Mesothelial cell of epicardium (in vitro differentiated cells): ENCODE results near the gene RARG. TPM values are rescaled to one million over a fixed set of nuclear protein-coding genes. Genes with fewer than 3 reads are reported as not detected.
A peak's percentile ranks its signal among the peaks of the same experiment; 100 is the strongest.

ENCODE experiments used
- DNase-seq, 2 experiments: peaks; one replicate each; pipeline ENCODE4 v3.0.0; 2021; ENCODE audit warnings: low spot score in 2 of 2; ENCODE audit not compliant: unreplicated experiment in 2 of 2
- H3K27ac Mint-ChIP-seq: 2 replicates; pipeline ENCODE4 v1.8.0; 2021; ENCODE audit warnings: mixed read lengths
- H3K27me3 Mint-ChIP-seq: 2 replicates; pipeline ENCODE4 v1.8.0; 2021; ENCODE audit warnings: low read depth, mixed read lengths
- H3K36me3 Mint-ChIP-seq: 2 replicates; pipeline ENCODE4 v1.8.0; 2021; ENCODE audit warnings: mixed read lengths
- H3K4me1 Mint-ChIP-seq: 2 replicates; pipeline ENCODE4 v1.8.0; 2021; ENCODE audit warnings: mixed read lengths
- H3K4me3 Mint-ChIP-seq: 2 replicates; pipeline ENCODE4 v1.8.0; 2021; ENCODE audit warnings: mild to moderate bottlenecking, moderate library complexity, mixed read lengths
- H3K9me3 Mint-ChIP-seq: 2 replicates; pipeline ENCODE4 v1.8.0; 2021; ENCODE audit warnings: mixed read lengths
- total RNA-seq: library from RNA; stranded (reverse); gene quantifications from 3 replicates; pipeline ENCODE4 v1.2.1, GENCODE V29; 2021
- TF ChIP-seq, protein P1 (sequence below): fragments of 200-600 bp; sonication (generic); IDR thresholded peaks from one replicate; pipeline ENCODE4 v1.5.0; 2021; ENCODE audit warnings: antibody characterized with exemption; ENCODE audit not compliant: unreplicated experiment

The RARG gene
- total RNA-seq, 1 donor from 2014 or later, result 72.2 TPM

DNA sequence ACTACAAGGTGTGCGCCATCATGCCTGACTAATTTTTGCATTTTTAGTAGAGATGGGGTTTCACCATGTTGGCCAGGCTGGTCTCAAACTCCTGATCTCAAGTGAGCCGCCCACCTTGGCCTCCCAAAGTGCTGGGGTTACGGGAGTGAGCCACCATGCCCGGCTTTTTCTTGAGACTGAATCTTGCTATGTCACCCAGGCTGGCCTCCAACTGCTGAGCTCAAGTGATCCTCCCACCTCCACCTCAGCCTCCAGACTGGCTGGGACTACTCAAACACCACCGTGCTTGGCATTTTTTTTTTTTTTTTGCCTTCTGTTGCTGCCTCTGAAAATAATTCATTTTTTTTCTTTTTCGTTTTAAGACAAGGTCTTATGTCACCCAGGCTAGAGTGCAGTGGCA is 27.9 kb upstream of the RARG start:
- TF ChIP-seq, protein P1, sequence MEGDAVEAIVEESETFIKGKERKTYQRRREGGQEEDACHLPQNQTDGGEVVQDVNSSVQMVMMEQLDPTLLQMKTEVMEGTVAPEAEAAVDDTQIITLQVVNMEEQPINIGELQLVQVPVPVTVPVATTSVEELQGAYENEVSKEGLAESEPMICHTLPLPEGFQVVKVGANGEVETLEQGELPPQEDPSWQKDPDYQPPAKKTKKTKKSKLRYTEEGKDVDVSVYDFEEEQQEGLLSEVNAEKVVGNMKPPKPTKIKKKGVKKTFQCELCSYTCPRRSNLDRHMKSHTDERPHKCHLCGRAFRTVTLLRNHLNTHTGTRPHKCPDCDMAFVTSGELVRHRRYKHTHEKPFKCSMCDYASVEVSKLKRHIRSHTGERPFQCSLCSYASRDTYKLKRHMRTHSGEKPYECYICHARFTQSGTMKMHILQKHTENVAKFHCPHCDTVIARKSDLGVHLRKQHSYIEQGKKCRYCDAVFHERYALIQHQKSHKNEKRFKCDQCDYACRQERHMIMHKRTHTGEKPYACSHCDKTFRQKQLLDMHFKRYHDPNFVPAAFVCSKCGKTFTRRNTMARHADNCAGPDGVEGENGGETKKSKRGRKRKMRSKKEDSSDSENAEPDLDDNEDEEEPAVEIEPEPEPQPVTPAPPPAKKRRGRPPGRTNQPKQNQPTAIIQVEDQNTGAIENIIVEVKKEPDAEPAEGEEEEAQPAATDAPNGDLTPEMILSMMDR, result no peak
- Mint-ChIP-seq H3K27ac (no peak overlapping the region), H3K9me3 (no peaks in the 10 kb centered on the region), H3K4me1 (no peaks in the 10 kb centered on the region), H3K4me3 (no peak overlapping the region), H3K27me3 (no peaks in the 10 kb centered on the region), H3K36me3 (no peaks in the 10 kb centered on the region)
- no peak for DNase-seq

DNA sequence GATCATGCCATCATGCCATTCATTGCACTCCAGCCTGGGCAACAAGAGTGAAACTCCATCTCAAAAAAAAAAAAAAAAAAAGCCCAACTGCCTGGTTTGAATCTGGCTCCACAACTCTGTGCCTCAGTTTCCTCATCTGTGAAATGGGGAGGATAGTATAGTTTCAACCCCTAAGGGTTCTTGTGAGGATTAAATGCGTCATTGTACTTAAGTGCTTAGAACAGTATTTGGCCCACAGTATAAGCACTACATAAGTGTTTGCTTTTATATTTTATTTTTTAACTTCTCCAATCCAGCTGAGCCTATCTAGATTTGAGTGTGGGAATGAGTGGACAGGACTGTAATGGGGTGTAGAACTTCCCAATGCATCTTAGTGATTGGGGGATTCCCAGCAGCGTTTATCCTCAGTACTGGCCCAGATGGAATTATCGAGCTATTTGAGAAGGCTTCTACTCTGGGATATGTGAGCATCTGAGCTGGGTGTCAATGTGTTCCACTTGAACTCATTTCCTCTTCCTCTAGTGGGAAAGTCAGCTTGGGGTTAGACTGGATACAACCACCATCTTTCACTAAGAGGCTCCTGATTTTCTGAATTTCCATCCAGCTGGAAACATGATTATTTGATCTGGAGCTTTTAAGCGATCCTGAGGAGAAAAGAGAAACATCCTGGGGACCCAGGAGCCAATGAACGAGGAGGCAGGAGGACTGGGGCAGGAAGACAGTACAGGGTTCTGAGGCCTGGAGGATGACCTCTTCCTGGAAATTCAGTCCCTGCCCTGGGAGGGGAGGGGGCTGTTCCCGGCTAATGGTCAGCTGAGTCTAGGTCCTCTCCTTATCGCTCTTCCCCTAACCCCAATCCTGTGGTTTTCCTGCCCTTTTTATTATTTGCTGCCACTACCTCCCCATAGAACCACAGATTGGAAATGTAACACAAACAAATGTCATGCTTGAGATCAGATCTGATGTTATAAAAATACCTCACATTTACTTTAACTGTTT is 26.8 kb upstream of the RARG start:
- H3K36me3 Mint-ChIP-seq, result no peaks in the 10 kb centered on the region
- TF ChIP-seq, protein P1, result no peak
- DNase-seq, result no peak
- H3K4me1 Mint-ChIP-seq, result no peaks in the 10 kb centered on the region
- no peak overlapping the region for H3K27ac Mint-ChIP-seq
- H3K4me3 Mint-ChIP-seq, result no peak overlapping the region
- H3K9me3 Mint-ChIP-seq, result no peaks in the 10 kb centered on the region
- H3K27me3 Mint-ChIP-seq, result no peaks in the 10 kb centered on the region

DNA sequence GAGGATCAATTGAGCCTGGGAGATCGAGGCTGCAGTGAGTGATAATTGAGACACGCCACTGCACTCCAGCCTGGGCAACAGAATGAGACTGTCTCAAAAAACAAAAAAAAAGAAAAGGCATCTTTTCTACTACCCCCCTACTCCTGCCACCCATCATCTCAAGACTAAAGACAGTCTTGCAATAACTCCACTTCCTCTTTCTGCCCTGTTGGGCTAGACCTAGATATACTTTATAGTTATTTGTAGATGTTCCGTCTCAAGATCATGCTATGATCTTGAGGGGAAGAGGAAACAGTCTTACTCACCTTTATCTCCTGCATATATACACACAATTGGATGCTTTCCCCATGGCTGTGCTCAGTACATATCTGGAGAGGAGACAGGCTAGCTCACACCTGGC is 24.0 kb upstream of the RARG start:
- Mint-ChIP-seq H3K36me3 (no peaks in the 10 kb centered on the region), H3K27ac (no peak overlapping the region), H3K4me3 (no peak overlapping the region), H3K27me3 (no peaks in the 10 kb centered on the region), H3K4me1 (peaks cover 23% of the 10 kb centered on the region), H3K9me3 (no peaks in the 10 kb centered on the region)
- DNase-seq, result no peak
- TF ChIP-seq, protein P1, result no peak

DNA sequence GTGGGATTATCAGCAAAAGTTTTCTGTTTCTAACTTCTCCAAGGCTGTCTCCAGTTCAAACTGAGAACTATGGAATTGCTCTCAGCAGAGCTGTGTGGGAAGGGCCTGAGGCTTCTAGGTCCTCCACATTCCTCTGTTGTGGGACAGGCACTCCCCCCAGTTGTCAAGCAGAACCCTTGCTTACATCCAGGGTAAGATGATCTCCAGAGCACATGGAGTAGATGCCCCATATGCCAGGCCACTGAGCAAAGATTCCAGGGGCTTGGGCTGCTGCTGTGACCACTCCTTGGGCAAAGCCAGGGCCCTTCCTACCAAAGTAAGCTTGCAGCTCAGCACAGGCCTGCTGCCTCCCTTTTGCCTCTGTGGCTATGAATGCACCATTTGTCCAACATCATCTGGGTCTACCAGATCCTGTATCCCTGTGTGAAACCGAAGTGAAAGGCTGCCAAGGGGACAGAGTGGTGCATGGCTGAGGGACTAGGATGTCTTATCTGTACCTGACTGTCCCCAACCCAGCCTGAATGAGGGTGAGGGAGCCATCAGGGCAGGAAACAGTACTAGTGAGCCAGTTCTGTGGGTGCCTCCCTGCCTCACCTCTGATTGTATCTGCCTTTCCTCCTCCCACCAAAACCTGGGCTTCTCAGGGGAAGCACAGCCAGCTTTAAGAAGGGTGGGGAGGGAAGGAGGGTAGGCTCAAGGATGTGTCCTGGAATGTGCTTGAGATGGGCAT is 23.0 kb upstream of the RARG start:
- Mint-ChIP-seq H3K36me3 (no peaks in the 10 kb centered on the region), H3K4me1 (peaks cover 24% of the 10 kb centered on the region), H3K9me3 (no peaks in the 10 kb centered on the region), H3K27ac (no peak overlapping the region), H3K4me3 (no peak overlapping the region), H3K27me3 (no peaks in the 10 kb centered on the region)
- TF ChIP-seq, protein P1, result no peak
- no peak for DNase-seq

DNA sequence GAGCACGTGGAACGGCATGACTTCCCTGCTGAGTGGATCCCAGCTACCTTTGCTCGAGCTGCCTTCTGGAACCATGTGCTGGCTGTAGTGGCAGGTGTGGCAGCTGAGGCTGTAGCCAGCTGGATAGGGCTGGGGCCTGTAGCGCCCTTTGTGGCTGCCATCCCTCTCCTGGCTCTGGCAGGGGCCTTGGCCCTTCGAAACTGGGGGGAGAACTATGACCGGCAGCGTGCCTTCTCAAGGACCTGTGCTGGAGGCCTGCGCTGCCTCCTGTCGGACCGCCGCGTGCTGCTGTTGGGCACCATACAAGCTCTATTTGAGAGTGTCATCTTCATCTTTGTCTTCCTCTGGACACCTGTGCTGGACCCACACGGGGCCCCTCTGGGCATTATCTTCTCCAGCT is 21.3 kb upstream of the RARG start:
- Mint-ChIP-seq H3K9me3 (no peaks in the 10 kb centered on the region), H3K36me3 (no peaks in the 10 kb centered on the region), H3K27me3 (no peaks in the 10 kb centered on the region), H3K4me3 (peak overlapping the region; percentile 94), H3K4me1 (peaks cover 24% of the 10 kb centered on the region), H3K27ac (peak overlapping the region; percentile 95)
- TF ChIP-seq, protein P1, result no peak
- DNase-seq, result no peak
